ENCODE data around the gene ABCF1.

ABCF1 gene

DNA sequence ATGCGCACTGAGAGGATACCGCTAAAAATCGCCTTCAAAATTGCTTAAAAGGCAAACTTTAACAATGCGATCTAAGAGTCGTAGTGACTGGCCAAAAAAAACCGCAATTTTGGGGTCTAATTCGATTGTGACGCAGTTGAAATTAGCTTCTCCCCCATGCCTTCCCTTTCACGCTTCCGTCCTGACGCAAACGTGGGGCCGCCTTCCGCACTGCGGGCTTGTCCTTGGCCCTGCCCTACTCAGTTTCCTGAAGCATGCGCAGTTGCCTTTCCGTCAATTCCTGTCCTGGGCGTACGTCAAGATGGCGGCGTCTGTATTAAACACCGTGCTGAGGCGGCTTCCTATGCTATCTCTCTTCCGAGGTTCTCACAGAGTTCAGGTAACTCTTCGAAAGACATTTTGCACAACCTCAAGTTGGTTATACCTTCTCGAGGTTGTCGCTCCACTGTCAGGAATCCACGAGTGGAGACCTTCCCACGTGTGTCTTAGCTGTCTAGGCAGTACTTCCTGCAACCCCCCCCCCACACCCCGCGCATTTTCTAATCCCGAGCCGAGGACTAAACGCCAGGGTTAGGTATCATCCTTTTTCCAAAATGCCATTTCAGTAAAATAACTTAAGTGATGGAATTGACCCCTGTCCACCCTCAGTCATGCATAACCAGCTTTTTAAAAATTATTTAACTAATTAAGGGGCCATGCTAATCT is 46.5 kb downstream of the ABCF1 start, which contains the start of gene MRPS18B:
TSS of gene MRPS18B (plus strand) at position 276 of the 705 bp plus-strand sequence. CDS start at position 302, 26 bp downstream.
- TF ChIP-seq Cebpa-rat (IDR thresholded peaks at IDR 0.05) = no peak
- Histone ChIP-seq H3K4me3 (peak within 1 kb of the TSS; percentile 82), H3K27me3 (no peaks in the 10 kb centered on the region), H4K20me1 (peaks cover 20% of the 10 kb centered on the region), H3K36me3 (peaks cover 59% of the 10 kb centered on the region), H3K4me2 (peak within 1 kb of the TSS; percentile 93), H3K4me1 (peaks cover 34% of the 10 kb centered on the region), H3K27ac (peak within 1 kb of the TSS; percentile 98), H3K9ac (peak within 1 kb of the TSS; percentile 99), H3K9me3 (no peaks in the 10 kb centered on the region)

DNA sequence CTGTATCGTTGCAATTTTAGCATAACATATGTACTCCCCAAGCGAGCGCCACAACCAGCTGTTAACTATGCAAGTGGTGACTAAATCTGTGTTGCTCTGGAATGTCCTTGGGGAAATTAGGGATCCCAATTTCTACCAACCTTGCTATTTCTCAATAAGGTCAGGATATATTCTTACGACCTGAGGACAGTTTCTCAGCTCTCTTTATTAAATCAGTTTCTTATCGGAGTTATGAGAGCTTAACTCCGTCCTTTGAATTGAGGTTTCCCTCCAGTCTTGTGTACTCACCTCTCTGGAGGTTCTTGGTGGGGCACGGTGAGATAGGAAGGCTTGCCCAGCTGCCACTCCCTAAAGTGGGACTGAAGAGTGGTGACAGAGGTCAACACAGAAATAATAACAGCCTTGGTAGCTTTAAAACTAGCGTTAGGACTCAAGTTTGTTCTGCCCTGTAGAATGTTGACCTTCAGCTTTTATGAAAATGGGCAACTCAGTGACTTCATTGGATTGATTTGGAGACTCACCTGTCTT is 47.1 kb downstream of the ABCF1 start:
- Histone ChIP-seq H4K20me1 (peaks cover 14% of the 10 kb centered on the region), H3K4me1 (peaks cover 27% of the 10 kb centered on the region), H3K9me3 (no peaks in the 10 kb centered on the region), H3K36me3 (peaks cover 59% of the 10 kb centered on the region), H3K9ac (peak overlapping the region; percentile 99), H3K4me3 (peak overlapping the region; percentile 76), H3K27ac (peak overlapping the region; percentile 98), H3K27me3 (no peaks in the 10 kb centered on the region), H3K4me2 (peak overlapping the region; percentile 93)
- no peak for TF ChIP-seq Cebpa-rat (IDR thresholded peaks at IDR 0.05)

DNA sequence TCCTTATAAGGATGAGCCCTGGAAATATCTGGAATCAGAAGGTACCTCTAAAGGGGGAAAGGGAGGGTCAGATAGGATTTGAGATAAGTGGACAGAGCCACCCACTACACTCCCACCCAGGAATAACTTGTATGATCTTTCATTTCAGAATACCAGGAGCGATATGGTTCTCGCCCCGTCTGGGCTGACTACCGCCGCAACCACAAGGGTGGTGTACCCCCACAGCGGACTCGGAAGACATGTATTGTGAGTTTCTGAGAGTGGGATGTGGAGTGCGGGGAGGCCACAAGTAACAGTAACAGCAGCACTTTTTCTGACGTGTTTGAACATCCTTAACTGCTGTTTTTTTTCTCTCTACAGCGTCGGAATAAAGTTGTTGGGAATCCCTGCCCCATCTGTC is 48.3 kb downstream of the ABCF1 start:
- no peaks in the 10 kb centered on the region for H3K27me3 ChIP-seq
- peaks cover 15% of the 10 kb centered on the region for H3K4me1 ChIP-seq
- no peak overlapping the region for H3K4me3 ChIP-seq
- peaks cover 65% of the 10 kb centered on the region for H3K36me3 ChIP-seq
- H3K27ac ChIP-seq = no peak overlapping the region
- peaks cover 2% of the 10 kb centered on the region for H4K20me1 ChIP-seq
- no peak overlapping the region for H3K9ac ChIP-seq
- no peak for TF ChIP-seq Cebpa-rat (IDR thresholded peaks at IDR 0.05)
- H3K9me3 ChIP-seq = no peaks in the 10 kb centered on the region
- no peak overlapping the region for H3K4me2 ChIP-seq

DNA sequence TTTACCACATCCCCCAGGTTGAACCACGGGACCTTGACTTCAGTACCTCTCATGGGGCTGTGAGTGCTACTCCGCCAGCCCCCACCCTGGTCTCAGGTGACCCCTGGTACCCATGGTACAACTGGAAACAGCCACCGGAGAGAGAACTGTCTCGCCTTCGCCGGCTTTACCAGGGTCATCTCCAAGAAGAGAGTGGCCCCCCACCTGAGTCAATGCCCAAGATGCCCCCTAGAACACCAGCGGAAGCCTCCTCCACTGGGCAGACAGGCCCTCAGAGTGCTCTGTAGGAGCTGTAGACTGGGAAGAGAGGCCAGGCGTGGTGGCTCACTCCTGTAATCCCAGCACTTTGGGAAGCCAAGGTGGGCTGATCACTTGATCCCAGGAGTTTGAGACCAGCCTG is 54.3 kb downstream of the ABCF1 start:
- Histone ChIP-seq H4K20me1 (no peaks in the 10 kb centered on the region), H3K36me3 (peaks cover 86% of the 10 kb centered on the region), H3K4me2 (no peak overlapping the region), H3K9me3 (no peaks in the 10 kb centered on the region), H3K4me1 (peaks cover 21% of the 10 kb centered on the region), H3K27me3 (no peaks in the 10 kb centered on the region), H3K4me3 (no peak overlapping the region), H3K27ac (no peak overlapping the region), H3K9ac (no peak overlapping the region)
- no peak for TF ChIP-seq Cebpa-rat (IDR thresholded peaks at IDR 0.05)

DNA sequence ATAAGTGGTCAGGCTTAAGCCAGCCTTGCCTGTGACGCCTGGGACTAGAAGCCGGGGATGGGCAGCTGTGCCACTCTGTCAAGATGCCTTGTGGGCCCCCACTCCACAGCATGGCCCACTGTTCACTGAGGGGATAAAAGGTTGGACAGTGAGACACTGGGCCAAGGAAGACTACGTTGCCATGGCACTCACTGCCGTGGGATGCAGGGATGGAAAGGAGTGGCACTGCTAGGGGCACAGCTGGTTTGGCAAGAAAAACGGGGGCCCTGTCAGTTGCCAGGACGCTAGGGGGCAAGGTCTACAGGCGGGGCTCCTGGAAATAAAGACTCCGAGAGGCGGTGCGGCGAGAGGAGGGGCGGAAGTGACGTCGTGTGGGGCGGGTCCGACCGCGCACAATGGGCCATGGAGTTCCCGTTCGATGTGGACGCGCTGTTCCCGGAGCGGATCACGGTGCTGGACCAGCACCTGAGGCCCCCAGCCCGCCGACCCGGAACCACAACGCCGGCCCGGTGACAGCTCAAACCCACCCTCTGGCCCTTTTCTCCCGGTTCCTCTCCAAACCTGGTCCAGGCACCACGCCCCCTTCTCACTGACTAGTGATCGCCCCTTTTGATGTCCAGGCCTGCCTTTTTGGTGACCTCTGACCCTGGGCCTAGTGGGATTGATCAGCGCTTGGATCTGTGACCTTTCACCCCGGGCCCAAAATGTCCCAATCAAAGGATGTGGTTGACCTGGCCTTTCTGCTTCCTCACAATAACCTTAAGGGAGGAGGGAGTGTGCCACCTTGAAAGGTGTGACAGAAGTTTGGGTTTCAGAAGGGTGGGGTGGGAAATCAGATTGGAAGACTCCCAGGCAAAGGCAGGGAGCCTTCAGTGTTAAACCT is 55.5 kb downstream of the ABCF1 start, which contains the start of gene ATAT1:
TSS of gene ATAT1 (plus strand) at position 391 of the 883 bp plus-strand sequence.
- no peaks in the 10 kb centered on the region for H4K20me1 ChIP-seq
- H3K9ac ChIP-seq = peak within 1 kb of the TSS; percentile 89
- H3K4me2 ChIP-seq = peak within 1 kb of the TSS; percentile 94
- TF ChIP-seq Cebpa-rat (IDR thresholded peaks at IDR 0.05) = no peak
- H3K9me3 ChIP-seq = no peaks in the 10 kb centered on the region
- no peaks in the 10 kb centered on the region for H3K27me3 ChIP-seq
- H3K27ac ChIP-seq = peak within 1 kb of the TSS; percentile 88
- H3K4me3 ChIP-seq = peak within 1 kb of the TSS; percentile 84
- H3K4me1 ChIP-seq = peaks cover 21% of the 10 kb centered on the region
- H3K36me3 ChIP-seq = peaks cover 86% of the 10 kb centered on the region

DNA sequence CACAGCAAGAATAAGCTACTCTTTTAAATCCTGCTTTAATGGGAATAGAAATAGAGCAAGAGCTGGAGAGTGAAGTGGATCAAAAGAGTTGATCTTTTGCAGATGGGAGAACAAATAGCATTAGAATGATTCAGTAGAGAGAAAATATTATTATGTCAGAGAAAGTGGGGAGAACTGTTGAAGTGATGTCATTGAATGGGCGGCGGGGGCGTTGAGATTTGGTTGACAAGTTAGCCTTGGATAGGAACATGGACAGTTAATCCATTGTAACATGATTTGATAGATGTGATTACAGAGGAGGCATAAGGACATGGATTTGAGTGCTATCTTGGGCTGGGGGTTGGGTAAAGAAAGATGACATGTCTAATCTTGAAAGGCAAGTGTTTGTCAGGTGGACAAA is 64.6 kb downstream of the ABCF1 start:
- Histone ChIP-seq H3K9ac (no peak overlapping the region), H3K4me3 (no peak overlapping the region), H3K9me3 (no peaks in the 10 kb centered on the region), H3K27ac (no peak overlapping the region), H3K4me2 (no peak overlapping the region), H4K20me1 (no peaks in the 10 kb centered on the region), H3K4me1 (no peaks in the 10 kb centered on the region), H3K27me3 (no peaks in the 10 kb centered on the region), H3K36me3 (peaks cover 98% of the 10 kb centered on the region)
- no peak for TF ChIP-seq Cebpa-rat (IDR thresholded peaks at IDR 0.05)

DNA sequence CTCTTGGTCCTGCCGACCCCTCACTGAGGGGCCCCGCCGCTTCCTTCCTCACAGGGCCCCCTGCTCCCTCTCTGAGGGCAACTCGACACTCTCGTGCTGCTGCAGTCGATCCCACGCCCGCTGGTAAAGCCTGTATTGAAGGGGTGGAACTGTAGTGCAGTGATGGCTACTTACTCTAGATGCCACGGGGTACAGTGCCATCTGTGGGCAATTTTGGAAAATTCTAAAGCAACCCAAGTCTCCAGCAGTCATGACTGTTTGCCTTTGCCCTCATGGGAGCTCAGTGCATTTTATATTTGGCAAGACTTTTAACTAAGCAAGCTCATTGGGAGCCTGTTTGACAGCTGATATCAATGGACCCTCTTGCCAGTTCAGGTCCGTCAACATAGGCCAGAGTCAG is 69.2 kb downstream of the ABCF1 start:
- H4K20me1 ChIP-seq = peaks cover 16% of the 10 kb centered on the region
- no peak for TF ChIP-seq Cebpa-rat (IDR thresholded peaks at IDR 0.05)
- H3K27me3 ChIP-seq = no peaks in the 10 kb centered on the region
- no peak overlapping the region for H3K4me3 ChIP-seq
- no peak overlapping the region for H3K4me2 ChIP-seq
- H3K9ac ChIP-seq = no peak overlapping the region; the same call in 1 of the 2 replicates
- no peak overlapping the region for H3K27ac ChIP-seq
- H3K4me1 ChIP-seq = no peaks in the 10 kb centered on the region
- no peaks in the 10 kb centered on the region for H3K9me3 ChIP-seq
- peaks cover 98% of the 10 kb centered on the region for H3K36me3 ChIP-seq

DNA sequence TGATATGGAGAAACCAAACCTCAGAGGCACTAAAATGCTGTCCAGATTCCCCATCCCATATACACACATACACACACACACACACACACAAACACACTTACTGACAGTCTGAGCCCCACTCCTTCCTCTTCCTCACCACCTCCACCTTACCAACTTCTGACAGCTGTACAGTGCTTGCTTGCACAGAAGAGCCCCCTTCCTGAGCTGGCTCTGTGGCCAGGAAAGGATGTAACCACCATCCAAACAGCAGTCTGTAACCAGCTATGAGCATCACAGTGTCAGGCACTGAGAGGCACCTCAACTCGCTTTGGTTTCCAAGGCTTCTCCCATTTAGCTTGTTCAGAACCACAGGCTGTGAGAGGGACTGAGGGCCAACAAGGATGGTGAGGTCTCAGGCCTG is 69.8 kb downstream of the ABCF1 start:
- H3K36me3 ChIP-seq = peaks cover 98% of the 10 kb centered on the region
- no peak overlapping the region for H3K4me2 ChIP-seq
- H3K4me3 ChIP-seq = no peak overlapping the region
- no peak for TF ChIP-seq Cebpa-rat (IDR thresholded peaks at IDR 0.05)
- H3K9ac ChIP-seq = no peak overlapping the region; the same call in 1 of the 2 replicates
- H3K4me1 ChIP-seq = peaks cover 1% of the 10 kb centered on the region
- H3K27ac ChIP-seq = no peak overlapping the region
- peaks cover 21% of the 10 kb centered on the region for H4K20me1 ChIP-seq
- no peaks in the 10 kb centered on the region for H3K9me3 ChIP-seq
- H3K27me3 ChIP-seq = no peaks in the 10 kb centered on the region
